ENCODE results near the gene PRSS50.

DNA sequence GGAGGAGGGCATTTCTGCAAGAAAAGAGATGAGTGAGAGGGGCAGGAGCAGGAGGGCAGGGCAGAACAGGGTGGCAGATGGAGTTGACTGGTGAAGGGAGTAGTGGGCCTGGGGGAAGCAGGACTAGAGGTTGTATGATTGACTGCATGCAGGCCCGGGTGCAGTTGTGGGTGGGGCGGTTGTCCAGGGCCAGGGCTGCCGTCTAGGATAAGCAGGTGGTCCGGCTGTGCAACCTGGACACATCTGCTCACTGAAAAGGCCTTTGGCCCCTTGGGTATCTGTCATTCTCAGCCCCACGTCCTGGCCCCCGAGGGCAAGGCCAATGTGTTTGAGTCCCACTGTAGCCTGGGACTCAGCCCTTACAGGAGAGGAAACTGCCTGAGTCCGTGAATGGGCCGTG, 49.6 kb downstream of the PRSS50 start:
- TF ChIP-seq, protein P1, sequence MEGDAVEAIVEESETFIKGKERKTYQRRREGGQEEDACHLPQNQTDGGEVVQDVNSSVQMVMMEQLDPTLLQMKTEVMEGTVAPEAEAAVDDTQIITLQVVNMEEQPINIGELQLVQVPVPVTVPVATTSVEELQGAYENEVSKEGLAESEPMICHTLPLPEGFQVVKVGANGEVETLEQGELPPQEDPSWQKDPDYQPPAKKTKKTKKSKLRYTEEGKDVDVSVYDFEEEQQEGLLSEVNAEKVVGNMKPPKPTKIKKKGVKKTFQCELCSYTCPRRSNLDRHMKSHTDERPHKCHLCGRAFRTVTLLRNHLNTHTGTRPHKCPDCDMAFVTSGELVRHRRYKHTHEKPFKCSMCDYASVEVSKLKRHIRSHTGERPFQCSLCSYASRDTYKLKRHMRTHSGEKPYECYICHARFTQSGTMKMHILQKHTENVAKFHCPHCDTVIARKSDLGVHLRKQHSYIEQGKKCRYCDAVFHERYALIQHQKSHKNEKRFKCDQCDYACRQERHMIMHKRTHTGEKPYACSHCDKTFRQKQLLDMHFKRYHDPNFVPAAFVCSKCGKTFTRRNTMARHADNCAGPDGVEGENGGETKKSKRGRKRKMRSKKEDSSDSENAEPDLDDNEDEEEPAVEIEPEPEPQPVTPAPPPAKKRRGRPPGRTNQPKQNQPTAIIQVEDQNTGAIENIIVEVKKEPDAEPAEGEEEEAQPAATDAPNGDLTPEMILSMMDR (IDR thresholded peaks at IDR 0.05; ENCODE audit: borderline replicate concordance, extremely low read depth, low read length, poor library complexity, severe bottlenecking), result no peak
- TF ChIP-seq EZH2 (IDR thresholded peaks at IDR 0.05; ENCODE audit: borderline replicate concordance, low read depth, low read length, severe bottlenecking), result no peak
